ENCODE results near the gene TUBA3E. TPM values are rescaled to one million over a fixed set of nuclear protein-coding genes. Genes with fewer than 3 reads are reported as not detected.

TUBA3E gene
- total and polyA plus RNA-seq, 2 of the 13 experiments (the other 11 are each of a cell fraction or from before 2014, with no cell fraction given): not detected

DNA sequence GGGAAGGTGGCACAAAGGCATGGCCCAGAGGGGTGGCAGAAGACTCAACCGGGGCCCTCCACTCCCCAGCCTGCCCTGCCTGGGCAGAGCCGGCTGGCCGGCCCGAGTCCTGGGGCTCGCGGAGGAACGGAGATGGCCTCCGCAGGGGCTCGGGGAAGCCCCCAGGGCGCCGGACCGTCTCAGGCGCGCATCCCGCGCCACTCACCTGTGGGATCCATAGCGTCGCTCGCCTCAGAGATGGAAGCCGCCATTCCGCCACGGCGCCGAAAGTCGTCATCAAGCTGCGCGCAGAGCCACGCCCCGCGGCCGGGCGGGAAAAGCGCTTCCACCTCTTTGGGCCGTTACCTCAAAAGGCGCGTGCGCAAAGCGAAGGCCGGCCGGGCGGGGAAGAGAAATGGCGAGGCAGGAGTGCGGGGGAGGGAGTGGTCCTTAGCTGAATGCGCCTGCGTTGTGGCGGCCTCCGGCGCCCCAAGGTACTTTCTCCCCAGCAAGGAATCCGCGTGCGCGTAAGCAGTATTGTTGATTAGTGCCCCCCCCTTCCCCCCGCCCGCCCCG is 16.8 kb downstream of the TUBA3E start, which contains the start of gene SMPD4 (continued):
- TF ChIP-seq TAF1 (CRISPR knock-in tag; IDR thresholded peaks at IDR 0.05): peak; percentile 90; the same call in 1 of the 2 replicates
- TF ChIP-seq DPF2 (CRISPR knock-in tag; IDR thresholded peaks at IDR 0.05; ENCODE audit: borderline replicate concordance, low read depth): no peak
- TF ChIP-seq KDM6A (CRISPR knock-in tag; IDR thresholded peaks at IDR 0.05; ENCODE audit: low read depth): no peak
- TF ChIP-seq, protein P1, sequence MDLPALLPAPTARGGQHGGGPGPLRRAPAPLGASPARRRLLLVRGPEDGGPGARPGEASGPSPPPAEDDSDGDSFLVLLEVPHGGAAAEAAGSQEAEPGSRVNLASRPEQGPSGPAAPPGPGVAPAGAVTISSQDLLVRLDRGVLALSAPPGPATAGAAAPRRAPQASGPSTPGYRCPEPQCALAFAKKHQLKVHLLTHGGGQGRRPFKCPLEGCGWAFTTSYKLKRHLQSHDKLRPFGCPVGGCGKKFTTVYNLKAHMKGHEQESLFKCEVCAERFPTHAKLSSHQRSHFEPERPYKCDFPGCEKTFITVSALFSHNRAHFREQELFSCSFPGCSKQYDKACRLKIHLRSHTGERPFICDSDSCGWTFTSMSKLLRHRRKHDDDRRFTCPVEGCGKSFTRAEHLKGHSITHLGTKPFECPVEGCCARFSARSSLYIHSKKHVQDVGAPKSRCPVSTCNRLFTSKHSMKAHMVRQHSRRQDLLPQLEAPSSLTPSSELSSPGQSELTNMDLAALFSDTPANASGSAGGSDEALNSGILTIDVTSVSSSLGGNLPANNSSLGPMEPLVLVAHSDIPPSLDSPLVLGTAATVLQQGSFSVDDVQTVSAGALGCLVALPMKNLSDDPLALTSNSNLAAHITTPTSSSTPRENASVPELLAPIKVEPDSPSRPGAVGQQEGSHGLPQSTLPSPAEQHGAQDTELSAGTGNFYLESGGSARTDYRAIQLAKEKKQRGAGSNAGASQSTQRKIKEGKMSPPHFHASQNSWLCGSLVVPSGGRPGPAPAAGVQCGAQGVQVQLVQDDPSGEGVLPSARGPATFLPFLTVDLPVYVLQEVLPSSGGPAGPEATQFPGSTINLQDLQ (CRISPR knock-in tag; IDR thresholded peaks at IDR 0.05): peak; percentile 63; the same call in 1 of the 2 replicates
- TF ChIP-seq ASH2L (IDR thresholded peaks at IDR 0.05; ENCODE audit: insufficient read length, low read depth, low read length): peak; percentile 80
- peak; percentile 45; the same call in 1 of the 2 replicates for TF ChIP-seq ZNF563 (CRISPR knock-in tag; IDR thresholded peaks at IDR 0.05)
- TF ChIP-seq ZFY (CRISPR knock-in tag; IDR thresholded peaks at IDR 0.05): peak; percentile 57
- TF ChIP-seq GABPB1 (CRISPR knock-in tag; IDR thresholded peaks at IDR 0.05): peak; percentile 89
- TF ChIP-seq ZNF772 (CRISPR knock-in tag; IDR thresholded peaks at IDR 0.05): peak; percentile 85
- peak; percentile 95 for TF ChIP-seq BORCS8-MEF2B (CRISPR knock-in tag; IDR thresholded peaks at IDR 0.05)
- no peak for TF ChIP-seq ONECUT2 (CRISPR knock-in tag; IDR thresholded peaks at IDR 0.05)
- no peak for TF ChIP-seq ZNF17 (CRISPR knock-in tag; IDR thresholded peaks at IDR 0.05)
- TF ChIP-seq ARNTL (CRISPR knock-in tag; IDR thresholded peaks at IDR 0.05): peak; percentile 32; the same call in 1 of the 2 replicates
- no peak; the same call in 1 of the 2 replicates for TF ChIP-seq ZNF713 (CRISPR knock-in tag; IDR thresholded peaks at IDR 0.05)
- peak; percentile 95 for TF ChIP-seq ZNF501 (CRISPR knock-in tag; IDR thresholded peaks at IDR 0.05)
- no peak for TF ChIP-seq TCF12 (IDR thresholded peaks at IDR 0.05)
- TF ChIP-seq TCF12 (CRISPR knock-in tag; IDR thresholded peaks at IDR 0.05): no peak
- TF ChIP-seq NRL (CRISPR knock-in tag; IDR thresholded peaks at IDR 0.05; ENCODE audit: borderline replicate concordance): peak; percentile 88; the same call in 1 of the 2 replicates
- 0 out of 2 replicates have a peak, but pooled peaks have one; percentile 42 for TF ChIP-seq ZBTB21 (CRISPR knock-in tag; IDR thresholded peaks at IDR 0.05)
- TF ChIP-seq, protein P2, sequence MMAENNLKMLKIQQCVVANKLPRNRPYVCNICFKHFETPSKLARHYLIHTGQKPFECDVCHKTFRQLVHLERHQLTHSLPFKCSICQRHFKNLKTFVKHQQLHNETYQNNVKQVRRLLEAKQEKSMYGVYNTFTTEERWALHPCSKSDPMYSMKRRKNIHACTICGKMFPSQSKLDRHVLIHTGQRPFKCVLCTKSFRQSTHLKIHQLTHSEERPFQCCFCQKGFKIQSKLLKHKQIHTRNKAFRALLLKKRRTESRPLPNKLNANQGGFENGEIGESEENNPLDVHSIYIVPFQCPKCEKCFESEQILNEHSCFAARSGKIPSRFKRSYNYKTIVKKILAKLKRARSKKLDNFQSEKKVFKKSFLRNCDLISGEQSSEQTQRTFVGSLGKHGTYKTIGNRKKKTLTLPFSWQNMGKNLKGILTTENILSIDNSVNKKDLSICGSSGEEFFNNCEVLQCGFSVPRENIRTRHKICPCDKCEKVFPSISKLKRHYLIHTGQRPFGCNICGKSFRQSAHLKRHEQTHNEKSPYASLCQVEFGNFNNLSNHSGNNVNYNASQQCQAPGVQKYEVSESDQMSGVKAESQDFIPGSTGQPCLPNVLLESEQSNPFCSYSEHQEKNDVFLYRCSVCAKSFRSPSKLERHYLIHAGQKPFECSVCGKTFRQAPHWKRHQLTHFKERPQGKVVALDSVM (CRISPR knock-in tag; IDR thresholded peaks at IDR 0.05): no peak
- TF ChIP-seq CENPX (CRISPR knock-in tag; IDR thresholded peaks at IDR 0.05): no peak
- peak; percentile 44 for TF ChIP-seq GZF1 (CRISPR knock-in tag; IDR thresholded peaks at IDR 0.05)
- TF ChIP-seq, protein P3, sequence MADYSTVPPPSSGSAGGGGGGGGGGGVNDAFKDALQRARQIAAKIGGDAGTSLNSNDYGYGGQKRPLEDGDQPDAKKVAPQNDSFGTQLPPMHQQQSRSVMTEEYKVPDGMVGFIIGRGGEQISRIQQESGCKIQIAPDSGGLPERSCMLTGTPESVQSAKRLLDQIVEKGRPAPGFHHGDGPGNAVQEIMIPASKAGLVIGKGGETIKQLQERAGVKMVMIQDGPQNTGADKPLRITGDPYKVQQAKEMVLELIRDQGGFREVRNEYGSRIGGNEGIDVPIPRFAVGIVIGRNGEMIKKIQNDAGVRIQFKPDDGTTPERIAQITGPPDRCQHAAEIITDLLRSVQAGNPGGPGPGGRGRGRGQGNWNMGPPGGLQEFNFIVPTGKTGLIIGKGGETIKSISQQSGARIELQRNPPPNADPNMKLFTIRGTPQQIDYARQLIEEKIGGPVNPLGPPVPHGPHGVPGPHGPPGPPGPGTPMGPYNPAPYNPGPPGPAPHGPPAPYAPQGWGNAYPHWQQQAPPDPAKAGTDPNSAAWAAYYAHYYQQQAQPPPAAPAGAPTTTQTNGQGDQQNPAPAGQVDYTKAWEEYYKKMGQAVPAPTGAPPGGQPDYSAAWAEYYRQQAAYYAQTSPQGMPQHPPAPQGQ (CRISPR knock-in tag; IDR thresholded peaks at IDR 0.05; ENCODE audit: borderline replicate concordance): no peak
- TF ChIP-seq TCF7L2 (IDR thresholded peaks at IDR 0.05; ENCODE audit: low read depth, low read length): no peak
- TF ChIP-seq ZBTB38 (CRISPR knock-in tag; IDR thresholded peaks at IDR 0.05): peak; percentile 58; the same call in 1 of the 2 replicates

All from HepG2 (cell line).